Measurements from ENCODE around the gene GDA. TPM values are rescaled to one million over a fixed set of nuclear protein-coding genes. Genes with fewer than 3 reads are reported as not detected.
A peak's percentile ranks its signal among the peaks of the same experiment; 100 is the strongest.

The GDA gene
- total and polyA plus RNA-seq, 7 experiments from 2014 or later, result not detected

DNA sequence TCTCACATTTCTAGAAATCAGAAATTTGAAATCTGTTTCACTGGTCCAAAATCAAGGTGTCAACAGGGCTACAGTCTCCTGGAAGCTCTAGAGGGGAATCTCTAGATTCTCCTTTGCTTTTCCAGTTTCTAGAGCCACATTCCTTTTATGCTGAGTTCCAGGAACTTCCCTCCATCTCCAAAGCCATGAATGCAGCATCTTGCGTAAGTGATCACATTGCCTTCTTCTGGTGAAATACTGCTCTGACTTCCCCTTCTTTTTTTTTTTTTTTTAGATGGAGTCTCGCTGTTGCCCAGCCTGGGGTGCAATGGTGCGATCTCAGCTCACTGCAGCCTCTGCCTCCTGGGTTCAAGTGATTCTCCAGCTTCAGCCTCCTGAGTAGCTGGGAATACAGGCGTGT, 23.8 kb downstream of the GDA start:
- Histone ChIP-seq H3K4me1 (ENCODE audit: control insufficient read depth in 2 of 2, insufficient read depth in 2 of 2, low read length in 2 of 2) (no peaks in the 10 kb centered on the region), H3K36me3 (ENCODE audit: control insufficient read depth in 2 of 3, insufficient read depth in 3 of 3, low read length in 3 of 3) (no peaks in the 10 kb centered on the region), H3K4me3 (ENCODE audit: low read length) (no peak overlapping the region), H3K27ac (ENCODE audit: low read depth, low read length) (no peak overlapping the region), H3K27me3 (ENCODE audit: control insufficient read depth in 2 of 2, insufficient read depth in 2 of 2, low read length in 2 of 2) (no peaks in the 10 kb centered on the region), H3K9me3 (ENCODE audit: control insufficient read depth in 2 of 3, low read length in 3 of 3) (no peaks in the 10 kb centered on the region)
- intact Hi-C loops (cut with micrococcal nuclease), result no loop called here
- peaks cover 0 to 4% (median 0%) of the 10 kb centered on the region in 5 donors for H3K36me3 Mint-ChIP-seq
- H3K27me3 Mint-ChIP-seq, result peaks cover 0 to 5% (median 3%) of the 10 kb centered on the region in 5 donors
- H3K27ac Mint-ChIP-seq, result no peak overlapping the region
- CTCF ChIA-PET, result no interaction called here
- no peaks in the 10 kb centered on the region for H3K4me1 Mint-ChIP-seq
- POLR2A ChIA-PET, result no interaction called here
- H3K9me3 Mint-ChIP-seq, result peaks cover 0 to 3% (median 0%) of the 10 kb centered on the region in 11 donors
- ATAC-seq (peak; percentile 22), DNase-seq (no peak)
- no peak overlapping the region for H3K4me3 Mint-ChIP-seq

DNA sequence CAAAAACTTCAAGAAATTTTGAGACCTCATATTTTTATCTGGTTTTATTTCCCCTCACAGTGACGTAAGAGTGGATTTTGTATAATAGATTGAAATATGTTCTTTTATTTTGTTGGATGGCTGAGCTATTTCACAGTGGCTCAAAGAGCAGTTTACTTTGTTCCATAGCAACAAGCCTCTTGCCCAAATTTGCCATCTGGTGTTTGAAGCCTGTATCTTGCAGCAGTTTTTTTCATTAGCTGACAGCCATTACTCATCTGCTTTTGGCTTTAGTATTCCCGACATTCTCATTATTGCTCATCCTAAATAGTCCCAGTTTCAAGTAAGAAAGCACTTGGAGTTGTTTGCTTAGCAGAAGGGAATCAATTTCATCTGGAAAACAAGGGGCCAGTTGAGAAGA, 36.3 kb downstream of the GDA start:
- Mint-ChIP-seq H3K9me3 (peaks cover 0 to 12% (median 2%) of the 10 kb centered on the region in 11 donors), H3K27me3 (peaks cover 0 to 11% (median 3%) of the 10 kb centered on the region in 5 donors), H3K27ac (no peak overlapping the region), H3K36me3 (no peaks in the 10 kb centered on the region), H3K4me3 (no peak overlapping the region), H3K4me1 (peaks cover 0 to 2% (median 0%) of the 10 kb centered on the region in 7 donors)
- H3K4me3 ChIP-seq (ENCODE audit: low read length), result no peak overlapping the region
- no peaks in the 10 kb centered on the region for H3K27me3 ChIP-seq (ENCODE audit: control insufficient read depth in 2 of 2, insufficient read depth in 2 of 2, low read length in 2 of 2)
- H3K4me1 ChIP-seq (ENCODE audit: control insufficient read depth in 2 of 2, insufficient read depth in 2 of 2, low read length in 2 of 2), result no peaks in the 10 kb centered on the region
- ChIA-PET POLR2A (no interaction called here), CTCF (no interaction called here)
- no peaks in the 10 kb centered on the region for H3K9me3 ChIP-seq (ENCODE audit: control insufficient read depth in 2 of 3, low read length in 3 of 3)
- H3K36me3 ChIP-seq (ENCODE audit: control insufficient read depth in 2 of 3, insufficient read depth in 3 of 3, low read length in 3 of 3), result no peaks in the 10 kb centered on the region
- no peak overlapping the region for H3K27ac ChIP-seq (ENCODE audit: low read depth, low read length)
- DNase-seq (no peak), ATAC-seq (no peak)
- intact Hi-C loops (cut with micrococcal nuclease), result no loop called here

DNA sequence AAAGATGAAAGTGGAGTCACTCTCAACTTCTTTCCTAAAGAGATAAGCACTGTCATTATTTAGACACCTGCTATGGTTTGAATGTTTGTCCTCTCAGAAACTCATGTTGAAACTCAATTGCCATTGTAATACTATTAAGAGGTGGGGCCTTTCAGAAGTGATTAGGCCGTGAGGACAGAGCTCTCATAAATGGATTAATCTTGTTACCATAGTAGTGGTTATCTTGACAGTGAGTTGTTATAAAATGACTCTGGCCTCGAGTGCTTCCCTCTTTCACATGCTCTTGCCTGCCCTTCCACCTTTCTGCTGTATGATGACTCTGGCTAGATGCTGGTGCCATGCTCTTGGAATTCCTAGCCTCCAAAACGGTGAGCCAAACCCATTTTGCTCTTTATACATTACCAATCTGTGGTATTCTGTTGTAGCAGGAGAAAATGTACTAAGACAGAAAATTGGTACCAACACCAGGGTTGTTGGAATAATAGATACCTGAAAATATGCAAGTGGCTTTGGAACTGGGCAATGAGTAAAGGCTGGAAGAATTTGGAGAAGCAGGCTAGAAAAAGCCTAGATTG, 38.0 kb downstream of the GDA start:
- DNase-seq (no peak), ATAC-seq (no peak)
- Histone ChIP-seq H3K9me3 (ENCODE audit: control insufficient read depth in 2 of 3, low read length in 3 of 3) (no peaks in the 10 kb centered on the region), H3K27ac (ENCODE audit: low read depth, low read length) (no peak overlapping the region), H3K36me3 (ENCODE audit: control insufficient read depth in 2 of 3, insufficient read depth in 3 of 3, low read length in 3 of 3) (no peaks in the 10 kb centered on the region), H3K27me3 (ENCODE audit: control insufficient read depth in 2 of 2, insufficient read depth in 2 of 2, low read length in 2 of 2) (no peaks in the 10 kb centered on the region), H3K4me3 (ENCODE audit: low read length) (no peak overlapping the region), H3K4me1 (ENCODE audit: control insufficient read depth in 2 of 2, insufficient read depth in 2 of 2, low read length in 2 of 2) (no peaks in the 10 kb centered on the region)
- POLR2A ChIA-PET, result no interaction called here
- H3K27me3 Mint-ChIP-seq, result peaks cover 0 to 16% (median 3%) of the 10 kb centered on the region in 5 donors
- CTCF ChIA-PET, result no interaction called here
- H3K27ac Mint-ChIP-seq, result no peak overlapping the region
- no peak overlapping the region for H3K4me3 Mint-ChIP-seq
- intact Hi-C loops (cut with micrococcal nuclease), result no loop called here
- H3K36me3 Mint-ChIP-seq, result no peaks in the 10 kb centered on the region
- H3K4me1 Mint-ChIP-seq, result peaks cover 0 to 2% (median 0%) of the 10 kb centered on the region in 7 donors
- H3K9me3 Mint-ChIP-seq, result peaks cover 0 to 12% (median 2%) of the 10 kb centered on the region in 11 donors

DNA sequence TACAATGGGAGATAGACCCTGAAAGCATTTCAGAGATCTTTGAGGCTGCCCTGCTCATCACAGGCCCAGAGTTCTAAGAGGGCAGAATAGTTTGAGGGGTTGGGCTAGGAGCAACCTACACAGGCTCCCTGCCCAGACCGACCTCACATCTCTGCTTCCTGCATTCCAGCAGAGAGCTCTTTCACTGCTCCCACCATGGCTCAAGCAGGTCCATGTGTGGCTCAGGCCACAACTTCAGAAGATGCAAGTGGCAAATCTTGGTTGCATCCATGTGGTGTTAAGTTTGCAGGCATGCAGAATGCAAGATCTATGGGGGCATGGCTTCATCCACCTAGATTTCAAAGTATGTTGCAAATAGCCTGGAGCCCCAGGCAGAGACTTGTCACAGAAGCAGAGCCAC, 39.0 kb downstream of the GDA start:
- DNase-seq, result no peak
- Histone ChIP-seq H3K27ac (ENCODE audit: low read depth, low read length) (no peak overlapping the region), H3K9me3 (ENCODE audit: control insufficient read depth in 2 of 3, low read length in 3 of 3) (no peaks in the 10 kb centered on the region), H3K4me1 (ENCODE audit: control insufficient read depth in 2 of 2, insufficient read depth in 2 of 2, low read length in 2 of 2) (no peaks in the 10 kb centered on the region), H3K36me3 (ENCODE audit: control insufficient read depth in 2 of 3, insufficient read depth in 3 of 3, low read length in 3 of 3) (no peaks in the 10 kb centered on the region), H3K4me3 (ENCODE audit: low read length) (no peak overlapping the region), H3K27me3 (ENCODE audit: control insufficient read depth in 2 of 2, insufficient read depth in 2 of 2, low read length in 2 of 2) (no peaks in the 10 kb centered on the region)
- Mint-ChIP-seq H3K9me3 (peaks cover 0 to 12% (median 3%) of the 10 kb centered on the region in 11 donors), H3K36me3 (peaks cover 0 to 4% (median 0%) of the 10 kb centered on the region in 5 donors), H3K27me3 (peaks cover 3 to 17% (median 9%) of the 10 kb centered on the region in 5 donors), H3K4me1 (peaks cover 0 to 2% (median 0%) of the 10 kb centered on the region in 7 donors), H3K27ac (no peak overlapping the region), H3K4me3 (no peak overlapping the region)
- intact Hi-C loops (cut with micrococcal nuclease), result no loop called here
- ChIA-PET POLR2A (no interaction called here), CTCF (no interaction called here)
- ATAC-seq, result no peak

DNA sequence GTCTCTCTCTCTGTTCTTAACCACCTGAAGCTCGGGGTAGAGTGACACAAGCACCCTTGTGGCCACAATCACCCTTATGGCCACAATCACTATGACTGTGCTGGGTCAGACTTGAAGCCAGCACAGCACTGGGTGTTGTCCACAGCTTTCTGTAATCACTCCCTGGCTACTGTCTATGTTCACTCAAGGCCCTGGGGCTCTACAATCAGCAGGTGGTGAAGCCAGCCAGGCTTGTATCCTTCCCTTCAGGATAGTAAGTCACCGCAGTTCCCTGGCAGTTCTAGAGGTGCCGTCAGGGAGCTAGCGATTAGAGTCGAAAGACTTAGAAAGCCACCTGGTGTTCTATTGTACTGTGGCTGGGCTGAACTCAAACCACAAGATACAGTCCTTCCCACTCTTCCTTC, 44.2 kb downstream of the GDA start:
- Mint-ChIP-seq H3K4me3 (no peak overlapping the region), H3K4me1 (peaks cover 0 to 2% (median 0%) of the 10 kb centered on the region in 7 donors), H3K9me3 (peaks cover 0 to 9% (median 2%) of the 10 kb centered on the region in 11 donors), H3K27me3 (peaks cover 0 to 31% (median 24%) of the 10 kb centered on the region in 5 donors), H3K27ac (no peak overlapping the region), H3K36me3 (peaks cover 0 to 8% (median 0%) of the 10 kb centered on the region in 5 donors)
- H3K27ac ChIP-seq (ENCODE audit: low read depth, low read length), result no peak overlapping the region
- intact Hi-C loops (cut with micrococcal nuclease), result no loop called here
- CTCF ChIA-PET, result no interaction called here
- ATAC-seq (no peak), DNase-seq (no peak)
- no peaks in the 10 kb centered on the region for H3K4me1 ChIP-seq (ENCODE audit: control insufficient read depth in 2 of 2, insufficient read depth in 2 of 2, low read length in 2 of 2)
- POLR2A ChIA-PET, result no interaction called here
- H3K36me3 ChIP-seq (ENCODE audit: control insufficient read depth in 2 of 3, insufficient read depth in 3 of 3, low read length in 3 of 3), result no peaks in the 10 kb centered on the region
- H3K9me3 ChIP-seq (ENCODE audit: control insufficient read depth in 2 of 3, low read length in 3 of 3), result no peaks in the 10 kb centered on the region
- H3K27me3 ChIP-seq (ENCODE audit: control insufficient read depth in 2 of 2, insufficient read depth in 2 of 2, low read length in 2 of 2), result no peaks in the 10 kb centered on the region
- H3K4me3 ChIP-seq (ENCODE audit: low read length), result no peak overlapping the region

DNA sequence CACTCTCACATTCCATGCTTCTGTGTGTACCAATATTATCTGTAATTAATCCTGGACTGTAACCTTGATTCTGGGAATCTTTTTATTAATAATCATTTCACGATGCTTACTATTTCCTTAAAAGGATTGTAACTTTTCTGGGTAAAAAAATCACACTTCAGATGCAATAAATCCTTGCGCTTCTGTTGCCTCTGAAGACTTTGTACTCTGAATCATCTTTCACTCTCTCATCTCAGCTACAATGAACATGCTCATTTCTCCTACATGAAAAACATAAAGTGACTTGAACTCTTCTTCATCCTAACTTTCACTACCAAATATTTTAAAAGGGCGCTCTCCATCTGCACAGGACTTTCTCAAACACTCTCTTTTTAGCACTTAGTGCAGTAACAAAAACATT, 50.0 kb downstream of the GDA start:
- ChIA-PET POLR2A (no interaction called here), CTCF (no interaction called here)
- H3K27ac Mint-ChIP-seq, result no peak overlapping the region
- H3K9me3 Mint-ChIP-seq, result peaks cover 0 to 1% (median 0%) of the 10 kb centered on the region in 11 donors
- no peaks in the 10 kb centered on the region for H3K27me3 ChIP-seq (ENCODE audit: control insufficient read depth in 2 of 2, insufficient read depth in 2 of 2, low read length in 2 of 2)
- no peak overlapping the region for H3K4me3 Mint-ChIP-seq
- no peaks in the 10 kb centered on the region for H3K36me3 ChIP-seq (ENCODE audit: control insufficient read depth in 2 of 3, insufficient read depth in 3 of 3, low read length in 3 of 3)
- H3K9me3 ChIP-seq (ENCODE audit: control insufficient read depth in 2 of 3, low read length in 3 of 3), result no peaks in the 10 kb centered on the region
- ATAC-seq, result no peak
- H3K4me1 ChIP-seq (ENCODE audit: control insufficient read depth in 2 of 2, insufficient read depth in 2 of 2, low read length in 2 of 2), result no peaks in the 10 kb centered on the region
- H3K4me1 Mint-ChIP-seq, result peaks cover 0 to 4% (median 0%) of the 10 kb centered on the region in 7 donors
- intact Hi-C loops (cut with micrococcal nuclease), result no loop called here
- no peak overlapping the region for H3K4me3 ChIP-seq (ENCODE audit: low read length)
- no peak overlapping the region for H3K27ac ChIP-seq (ENCODE audit: low read depth, low read length)
- no peaks in the 10 kb centered on the region for H3K36me3 Mint-ChIP-seq
- no peak for DNase-seq
- H3K27me3 Mint-ChIP-seq, result peaks cover 2 to 30% (median 16%) of the 10 kb centered on the region in 5 donors

DNA sequence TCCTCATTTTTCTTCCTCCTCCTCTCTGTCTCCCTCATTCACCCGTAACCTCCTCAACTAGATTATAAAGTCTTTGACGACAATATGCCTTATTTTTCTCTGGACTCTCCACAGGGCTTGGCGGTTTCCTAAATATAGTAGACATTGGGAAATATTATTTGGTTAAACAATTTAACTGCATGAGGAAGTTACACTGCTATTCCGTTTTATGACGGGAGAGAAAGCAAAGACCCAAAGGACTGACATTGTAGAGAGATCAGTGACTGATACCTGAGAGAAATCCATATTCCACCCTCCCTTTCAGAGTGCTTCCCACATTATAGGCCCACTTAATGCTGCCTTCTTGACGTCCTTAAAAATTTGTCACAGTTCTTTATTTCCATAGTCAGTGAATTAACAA, 51.2 kb downstream of the GDA start:
- ChIA-PET POLR2A (no interaction called here), CTCF (interaction anchor here (0.7 kb wide), 1 partner anchor 39 kb away, joined by 4 read pairs; no protein-coding TSS in a partner anchor)
- Histone ChIP-seq H3K9me3 (ENCODE audit: control insufficient read depth in 2 of 3, low read length in 3 of 3) (no peaks in the 10 kb centered on the region), H3K27ac (ENCODE audit: low read depth, low read length) (no peak overlapping the region), H3K27me3 (ENCODE audit: control insufficient read depth in 2 of 2, insufficient read depth in 2 of 2, low read length in 2 of 2) (no peaks in the 10 kb centered on the region), H3K4me3 (ENCODE audit: low read length) (no peak overlapping the region), H3K4me1 (ENCODE audit: control insufficient read depth in 2 of 2, insufficient read depth in 2 of 2, low read length in 2 of 2) (no peaks in the 10 kb centered on the region), H3K36me3 (ENCODE audit: control insufficient read depth in 2 of 3, insufficient read depth in 3 of 3, low read length in 3 of 3) (no peaks in the 10 kb centered on the region)
- peaks cover 0 to 4% (median 0%) of the 10 kb centered on the region in 7 donors for H3K4me1 Mint-ChIP-seq
- H3K27ac Mint-ChIP-seq, result no peak overlapping the region
- ATAC-seq (no peak), DNase-seq (no peak)
- H3K27me3 Mint-ChIP-seq, result peaks cover 3 to 22% (median 16%) of the 10 kb centered on the region in 5 donors
- H3K4me3 Mint-ChIP-seq, result no peak overlapping the region
- intact Hi-C loops (cut with micrococcal nuclease), result no loop called here
- H3K36me3 Mint-ChIP-seq, result no peaks in the 10 kb centered on the region
- peaks cover 0 to 1% (median 0%) of the 10 kb centered on the region in 11 donors for H3K9me3 Mint-ChIP-seq

All from naive thymus-derived CD4-positive, alpha-beta T cell (primary cell).